GM12878 (cell line): Measurements from ENCODE around the gene GRAMD2B. TPM values are rescaled to one million over a fixed set of nuclear protein-coding genes. Genes with fewer than 3 reads are reported as not detected.

Experiments
- polyA plus RNA-seq, 11 experiments: library from polyadenylated mRNA; depleted of rRNA in 4 of 11; unstranded in 6 of 11; stranded (reverse) in 5 of 11; fragments of >200 nt; fragmentation: Nextera tagmentation in 4 of 11; fragmentation: Illumina TruSeq in 1 of 11; extraction: Ambion mirVana in 4 of 11; extraction: Trizol in 1 of 11; gene quantifications; 1 replicate in 1 of 11; 2 replicates in 10 of 11; pipeline versions ENCODE4 v1.2.1 to v1.2.3, GENCODE V29; 2011 to 2016; ENCODE audit warnings: inconsistent platforms in 2 of 11, missing spikeins in 2 of 11, low read depth in 1 of 11
- total RNA-seq, 4 experiments: library from RNA; depleted of rRNA in 3 of 4; stranded (reverse); fragments of >200 nt in 3 of 4; fragmentation: Illumina TruSeq in 1 of 4; extraction: Trizol in 1 of 4; gene quantifications; 2 replicates each; pipeline versions ENCODE4 v1.2.1 to v1.2.3, GENCODE V29; 2013 to 2021
- TF ChIP-seq, protein P1 (sequence below): IDR thresholded peaks from 2 replicates; pipeline ENCODE4 v1.6.1; 2012; ENCODE audit warnings: improper control_type of control experiment, low read depth, low read length; ENCODE audit not compliant: insufficient replicate concordance
- TF ChIP-seq, protein P2 (sequence below): fragments of 450-650 bp; IDR thresholded peaks from 2 replicates; pipeline ENCODE4 v1.6.1; 2017; ENCODE audit warnings: antibody characterized with exemption, mild to moderate bottlenecking, moderate library complexity
- TF ChIP-seq, protein P3 (sequence below): IDR thresholded peaks from 2 replicates; pipeline ENCODE4 v1.6.1; 2012; ENCODE audit warnings: mild to moderate bottlenecking, low read depth, low read length

GRAMD2B gene
- total and polyA plus RNA-seq, 10 of the 15 experiments (the other 5 are each of a cell fraction or from before 2014, with no cell fraction given) = 1.9 to 21.5 (median 8.4) TPM

DNA sequence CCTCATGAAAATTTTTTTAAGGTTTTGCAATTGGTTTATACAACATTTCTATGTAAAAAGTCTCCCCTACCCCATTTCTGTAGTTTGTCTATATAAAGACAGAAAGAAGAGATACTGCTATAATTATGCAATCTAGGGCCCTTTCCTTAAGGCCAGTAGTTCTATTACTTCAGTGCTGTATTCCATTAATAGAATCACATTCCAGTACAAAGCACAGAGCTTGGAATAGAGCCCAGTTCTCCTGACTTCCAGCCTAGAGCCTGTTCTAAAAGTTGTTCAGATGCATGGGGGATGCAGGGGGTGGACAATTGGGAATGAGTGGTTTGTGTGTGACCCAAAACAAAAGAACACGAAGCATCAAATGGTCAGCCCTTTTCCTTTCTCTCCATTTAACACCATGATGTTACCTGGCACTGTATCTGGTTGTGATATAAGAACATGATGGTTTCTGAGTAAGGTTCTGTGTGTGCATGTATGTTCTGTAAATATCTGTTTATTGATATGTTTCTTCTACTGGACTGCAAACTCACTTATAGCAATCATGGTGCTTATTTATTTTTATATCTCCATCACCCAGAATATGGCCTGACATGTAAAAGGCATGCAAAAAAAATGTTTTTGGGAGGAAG lies 8.2 kb upstream of the GRAMD2B start (continued):
- TF ChIP-seq, protein P1, sequence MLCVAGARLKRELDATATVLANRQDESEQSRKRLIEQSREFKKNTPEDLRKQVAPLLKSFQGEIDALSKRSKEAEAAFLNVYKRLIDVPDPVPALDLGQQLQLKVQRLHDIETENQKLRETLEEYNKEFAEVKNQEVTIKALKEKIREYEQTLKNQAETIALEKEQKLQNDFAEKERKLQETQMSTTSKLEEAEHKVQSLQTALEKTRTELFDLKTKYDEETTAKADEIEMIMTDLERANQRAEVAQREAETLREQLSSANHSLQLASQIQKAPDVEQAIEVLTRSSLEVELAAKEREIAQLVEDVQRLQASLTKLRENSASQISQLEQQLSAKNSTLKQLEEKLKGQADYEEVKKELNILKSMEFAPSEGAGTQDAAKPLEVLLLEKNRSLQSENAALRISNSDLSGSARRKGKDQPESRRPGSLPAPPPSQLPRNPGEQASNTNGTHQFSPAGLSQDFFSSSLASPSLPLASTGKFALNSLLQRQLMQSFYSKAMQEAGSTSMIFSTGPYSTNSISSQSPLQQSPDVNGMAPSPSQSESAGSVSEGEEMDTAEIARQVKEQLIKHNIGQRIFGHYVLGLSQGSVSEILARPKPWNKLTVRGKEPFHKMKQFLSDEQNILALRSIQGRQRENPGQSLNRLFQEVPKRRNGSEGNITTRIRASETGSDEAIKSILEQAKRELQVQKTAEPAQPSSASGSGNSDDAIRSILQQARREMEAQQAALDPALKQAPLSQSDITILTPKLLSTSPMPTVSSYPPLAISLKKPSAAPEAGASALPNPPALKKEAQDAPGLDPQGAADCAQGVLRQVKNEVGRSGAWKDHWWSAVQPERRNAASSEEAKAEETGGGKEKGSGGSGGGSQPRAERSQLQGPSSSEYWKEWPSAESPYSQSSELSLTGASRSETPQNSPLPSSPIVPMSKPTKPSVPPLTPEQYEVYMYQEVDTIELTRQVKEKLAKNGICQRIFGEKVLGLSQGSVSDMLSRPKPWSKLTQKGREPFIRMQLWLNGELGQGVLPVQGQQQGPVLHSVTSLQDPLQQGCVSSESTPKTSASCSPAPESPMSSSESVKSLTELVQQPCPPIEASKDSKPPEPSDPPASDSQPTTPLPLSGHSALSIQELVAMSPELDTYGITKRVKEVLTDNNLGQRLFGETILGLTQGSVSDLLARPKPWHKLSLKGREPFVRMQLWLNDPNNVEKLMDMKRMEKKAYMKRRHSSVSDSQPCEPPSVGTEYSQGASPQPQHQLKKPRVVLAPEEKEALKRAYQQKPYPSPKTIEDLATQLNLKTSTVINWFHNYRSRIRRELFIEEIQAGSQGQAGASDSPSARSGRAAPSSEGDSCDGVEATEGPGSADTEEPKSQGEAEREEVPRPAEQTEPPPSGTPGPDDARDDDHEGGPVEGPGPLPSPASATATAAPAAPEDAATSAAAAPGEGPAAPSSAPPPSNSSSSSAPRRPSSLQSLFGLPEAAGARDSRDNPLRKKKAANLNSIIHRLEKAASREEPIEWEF = no peak
- TF ChIP-seq, protein P2, sequence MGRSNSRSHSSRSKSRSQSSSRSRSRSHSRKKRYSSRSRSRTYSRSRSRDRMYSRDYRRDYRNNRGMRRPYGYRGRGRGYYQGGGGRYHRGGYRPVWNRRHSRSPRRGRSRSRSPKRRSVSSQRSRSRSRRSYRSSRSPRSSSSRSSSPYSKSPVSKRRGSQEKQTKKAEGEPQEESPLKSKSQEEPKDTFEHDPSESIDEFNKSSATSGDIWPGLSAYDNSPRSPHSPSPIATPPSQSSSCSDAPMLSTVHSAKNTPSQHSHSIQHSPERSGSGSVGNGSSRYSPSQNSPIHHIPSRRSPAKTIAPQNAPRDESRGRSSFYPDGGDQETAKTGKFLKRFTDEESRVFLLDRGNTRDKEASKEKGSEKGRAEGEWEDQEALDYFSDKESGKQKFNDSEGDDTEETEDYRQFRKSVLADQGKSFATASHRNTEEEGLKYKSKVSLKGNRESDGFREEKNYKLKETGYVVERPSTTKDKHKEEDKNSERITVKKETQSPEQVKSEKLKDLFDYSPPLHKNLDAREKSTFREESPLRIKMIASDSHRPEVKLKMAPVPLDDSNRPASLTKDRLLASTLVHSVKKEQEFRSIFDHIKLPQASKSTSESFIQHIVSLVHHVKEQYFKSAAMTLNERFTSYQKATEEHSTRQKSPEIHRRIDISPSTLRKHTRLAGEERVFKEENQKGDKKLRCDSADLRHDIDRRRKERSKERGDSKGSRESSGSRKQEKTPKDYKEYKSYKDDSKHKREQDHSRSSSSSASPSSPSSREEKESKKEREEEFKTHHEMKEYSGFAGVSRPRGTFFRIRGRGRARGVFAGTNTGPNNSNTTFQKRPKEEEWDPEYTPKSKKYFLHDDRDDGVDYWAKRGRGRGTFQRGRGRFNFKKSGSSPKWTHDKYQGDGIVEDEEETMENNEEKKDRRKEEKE = no peak
- TF ChIP-seq, protein P3, sequence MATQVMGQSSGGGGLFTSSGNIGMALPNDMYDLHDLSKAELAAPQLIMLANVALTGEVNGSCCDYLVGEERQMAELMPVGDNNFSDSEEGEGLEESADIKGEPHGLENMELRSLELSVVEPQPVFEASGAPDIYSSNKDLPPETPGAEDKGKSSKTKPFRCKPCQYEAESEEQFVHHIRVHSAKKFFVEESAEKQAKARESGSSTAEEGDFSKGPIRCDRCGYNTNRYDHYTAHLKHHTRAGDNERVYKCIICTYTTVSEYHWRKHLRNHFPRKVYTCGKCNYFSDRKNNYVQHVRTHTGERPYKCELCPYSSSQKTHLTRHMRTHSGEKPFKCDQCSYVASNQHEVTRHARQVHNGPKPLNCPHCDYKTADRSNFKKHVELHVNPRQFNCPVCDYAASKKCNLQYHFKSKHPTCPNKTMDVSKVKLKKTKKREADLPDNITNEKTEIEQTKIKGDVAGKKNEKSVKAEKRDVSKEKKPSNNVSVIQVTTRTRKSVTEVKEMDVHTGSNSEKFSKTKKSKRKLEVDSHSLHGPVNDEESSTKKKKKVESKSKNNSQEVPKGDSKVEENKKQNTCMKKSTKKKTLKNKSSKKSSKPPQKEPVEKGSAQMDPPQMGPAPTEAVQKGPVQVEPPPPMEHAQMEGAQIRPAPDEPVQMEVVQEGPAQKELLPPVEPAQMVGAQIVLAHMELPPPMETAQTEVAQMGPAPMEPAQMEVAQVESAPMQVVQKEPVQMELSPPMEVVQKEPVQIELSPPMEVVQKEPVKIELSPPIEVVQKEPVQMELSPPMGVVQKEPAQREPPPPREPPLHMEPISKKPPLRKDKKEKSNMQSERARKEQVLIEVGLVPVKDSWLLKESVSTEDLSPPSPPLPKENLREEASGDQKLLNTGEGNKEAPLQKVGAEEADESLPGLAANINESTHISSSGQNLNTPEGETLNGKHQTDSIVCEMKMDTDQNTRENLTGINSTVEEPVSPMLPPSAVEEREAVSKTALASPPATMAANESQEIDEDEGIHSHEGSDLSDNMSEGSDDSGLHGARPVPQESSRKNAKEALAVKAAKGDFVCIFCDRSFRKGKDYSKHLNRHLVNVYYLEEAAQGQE = no peak
